Endodermal cell (in vitro differentiated cells): Measurements from ENCODE around the gene FAM167B. TPM values are rescaled to one million over a fixed set of nuclear protein-coding genes. Genes with fewer than 3 reads are reported as not detected.
A peak's percentile ranks its signal among the peaks of the same experiment; 100 is the strongest.

ENCODE experiments used
- DNase-seq: peaks from one replicate; pipeline ENCODE4 v3.0.0-alpha.2; 2017
- H3K27ac ChIP-seq: 2 replicates; pipeline ENCODE4 v1.5.1; 2013; ENCODE audit warnings: mild to moderate bottlenecking, low read depth, low read length, moderate library complexity
- H3K27me3 ChIP-seq: 2 replicates; pipeline ENCODE4 v1.6.1; 2013; ENCODE audit warnings: mild to moderate bottlenecking, low read length, moderate library complexity; ENCODE audit not compliant: insufficient read depth, control insufficient read depth, poor library complexity, severe bottlenecking
- H3K36me3 ChIP-seq: 2 replicates; pipeline ENCODE4 v1.7.0; 2013; ENCODE audit warnings: mild to moderate bottlenecking, low read length, moderate library complexity; ENCODE audit not compliant: control insufficient read depth, insufficient read depth
- H3K4me1 ChIP-seq: one replicate; pipeline ENCODE4 v1.7.0; 2013; ENCODE audit warnings: low read length; ENCODE audit not compliant: control insufficient read depth, insufficient read depth
- H3K4me3 ChIP-seq: 2 replicates; pipeline ENCODE4 v1.5.1; 2013; ENCODE audit warnings: mild to moderate bottlenecking, low read length, moderate library complexity
- H3K9ac ChIP-seq: 2 replicates; pipeline ENCODE4 v1.6.1; 2013; ENCODE audit warnings: mild to moderate bottlenecking, low read length, moderate library complexity; ENCODE audit not compliant: poor library complexity, severe bottlenecking; ENCODE audit errors: extremely low read depth
- H3K9me3 ChIP-seq: 2 replicates; pipeline ENCODE4 v1.6.1; 2013; ENCODE audit warnings: mild to moderate bottlenecking, low read length, moderate library complexity; ENCODE audit not compliant: control insufficient read depth
- H3K27ac Mint-ChIP-seq: 2 replicates; pipeline ENCODE4 v1.8.0; 2020; ENCODE audit warnings: mixed read lengths
- H3K27me3 Mint-ChIP-seq: 2 replicates; pipeline ENCODE4 v1.8.0; 2021; ENCODE audit warnings: mild to moderate bottlenecking, mixed read lengths; ENCODE audit not compliant: insufficient read depth
- H3K36me3 Mint-ChIP-seq: 2 replicates; pipeline ENCODE4 v1.8.0; 2020; ENCODE audit warnings: low read depth, mixed read lengths
- H3K4me1 Mint-ChIP-seq: 2 replicates; pipeline ENCODE4 v1.8.0; 2020; ENCODE audit warnings: mixed read lengths
- H3K4me3 Mint-ChIP-seq: 2 replicates; pipeline ENCODE4 v1.8.0; 2020; ENCODE audit warnings: mild to moderate bottlenecking, moderate library complexity, mixed read lengths
- H3K9me3 Mint-ChIP-seq: 2 replicates; pipeline ENCODE4 v1.8.0; 2020; ENCODE audit warnings: mild to moderate bottlenecking, mixed read lengths
- CTCF ChIP-seq: fragments of 200-600 bp; sonication (generic); conservative IDR thresholded peaks from 2 replicates; pipeline ENCODE4 v1.5.0; 2021; ENCODE audit warnings: antibody characterized with exemption, mild to moderate bottlenecking
- WGBS, 2 experiments: methylation state at CpG; one replicate each; pipeline versions ENCODE4 v1.1.5 to v1.1.7; 2013; ENCODE audit warnings: missing lambda C conversion rate in 2 of 2, mixed read lengths in 1 of 2; ENCODE audit not compliant: insufficient coverage in 1 of 2, insufficient read length in 1 of 2; 5-methylcytosine and 5-hydroxymethylcytosine counted together
- total RNA-seq, 2 donors: library from RNA; stranded (reverse); fragmentation: NEBNext Ultra II Directional in 1 of 2; extraction: Animal tissue kit (Norgen Biotek cat#: 25700) in 1 of 2; gene quantifications; 2 replicates in 1 of 2; 3 replicates in 1 of 2; pipeline ENCODE4 v1.2.1, GENCODE V29; 2021

The FAM167B gene
- total RNA-seq, 2 donors from 2014 or later = 1.1 to 2.9 TPM

GRCh38 chr1:32272557-32273390 is 25.8 kb downstream of the FAM167B start:
- no peak overlapping the region for H3K4me3 Mint-ChIP-seq
- no peak overlapping the region for H3K27ac ChIP-seq
- WGBS, 2 experiments = 93% methylated on average over 7 of the region's 7 CpGs; no CpG with 5 or more reads in 1 of the 2 experiments
- no peaks in the 10 kb centered on the region for H3K9me3 Mint-ChIP-seq
- H3K4me1 Mint-ChIP-seq = peaks cover 15% of the 10 kb centered on the region
- H3K4me1 ChIP-seq = no peaks in the 10 kb centered on the region
- H3K9ac ChIP-seq = no peak overlapping the region
- no peaks in the 10 kb centered on the region for H3K36me3 Mint-ChIP-seq
- no peaks in the 10 kb centered on the region for H3K9me3 ChIP-seq
- TF ChIP-seq CTCF = no peak
- DNase-seq = no peak
- H3K4me3 ChIP-seq = no peak overlapping the region
- H3K27ac Mint-ChIP-seq = no peak overlapping the region
- H3K27me3 Mint-ChIP-seq = peaks cover 23% of the 10 kb centered on the region
- H3K36me3 ChIP-seq = no peaks in the 10 kb centered on the region
- H3K27me3 ChIP-seq = no peaks in the 10 kb centered on the region

- peak overlapping the region; percentile 12 for H3K4me3 Mint-ChIP-seq
- Histone ChIP-seq H3K27ac (no peak overlapping the region), H3K4me3 (no peak overlapping the region), H3K27me3 (no peaks in the 10 kb centered on the region), H3K4me1 (no peaks in the 10 kb centered on the region), H3K9me3 (no peaks in the 10 kb centered on the region), H3K36me3 (no peaks in the 10 kb centered on the region), H3K9ac (no peak overlapping the region)
- H3K27ac Mint-ChIP-seq = no peak overlapping the region
- H3K36me3 Mint-ChIP-seq = no peaks in the 10 kb centered on the region
- WGBS, 2 experiments = 62 to 69% methylated on average over 5 to 10 of the region's 10 CpGs
- no peaks in the 10 kb centered on the region for H3K9me3 Mint-ChIP-seq
- no peak for TF ChIP-seq CTCF
- peak; percentile 92 for DNase-seq
- peaks cover 23% of the 10 kb centered on the region for H3K27me3 Mint-ChIP-seq
- peaks cover 15% of the 10 kb centered on the region for H3K4me1 Mint-ChIP-seq
Observed at GRCh38 chr1:32273391-32274208, 26.6 kb downstream of the FAM167B start.

DNA sequence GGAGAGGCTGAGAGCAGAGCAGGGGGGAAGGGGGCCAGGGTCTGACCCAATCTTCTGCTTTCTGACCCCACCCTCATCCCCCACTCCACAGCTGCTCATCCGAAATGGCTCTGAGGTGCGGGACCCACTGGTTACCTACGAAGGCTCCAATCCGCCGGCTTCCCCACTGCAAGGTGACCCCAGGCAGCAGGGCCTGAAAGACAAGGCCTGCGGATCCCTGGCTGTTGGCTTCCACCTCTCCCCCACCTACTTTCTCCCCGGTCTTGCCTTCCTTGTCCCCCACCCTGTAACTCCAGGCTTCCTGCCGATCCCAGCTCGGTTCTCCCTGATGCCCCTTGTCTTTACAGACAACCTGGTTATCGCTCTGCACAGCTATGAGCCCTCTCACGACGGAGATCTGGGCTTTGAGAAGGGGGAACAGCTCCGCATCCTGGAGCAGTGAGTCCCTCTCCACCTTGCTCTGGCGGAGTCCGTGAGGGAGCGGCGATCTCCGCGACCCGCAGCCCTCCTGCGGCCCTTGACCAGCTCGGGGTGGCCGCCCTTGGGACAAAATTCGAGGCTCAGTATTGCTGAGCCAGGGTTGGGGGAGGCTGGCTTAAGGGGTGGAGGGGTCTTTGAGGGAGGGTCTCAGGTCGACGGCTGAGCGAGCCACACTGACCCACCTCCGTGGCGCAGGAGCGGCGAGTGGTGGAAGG is 27.8 kb downstream of the FAM167B start:
- no peak for TF ChIP-seq CTCF
- WGBS, 2 experiments = 90 to 92% methylated on average over 17 to 31 of the region's 31 CpGs
- Histone ChIP-seq H3K27ac (no peak overlapping the region), H3K27me3 (no peaks in the 10 kb centered on the region), H3K4me1 (no peaks in the 10 kb centered on the region), H3K4me3 (no peak overlapping the region), H3K9ac (no peak overlapping the region), H3K9me3 (no peaks in the 10 kb centered on the region), H3K36me3 (no peaks in the 10 kb centered on the region)
- peak; percentile 66 for DNase-seq
- H3K36me3 Mint-ChIP-seq = no peaks in the 10 kb centered on the region
- no peaks in the 10 kb centered on the region for H3K9me3 Mint-ChIP-seq
- H3K4me3 Mint-ChIP-seq = peak overlapping the region; percentile 40
- H3K27me3 Mint-ChIP-seq = peaks cover 23% of the 10 kb centered on the region
- peaks cover 15% of the 10 kb centered on the region for H3K4me1 Mint-ChIP-seq
- H3K27ac Mint-ChIP-seq = no peak overlapping the region
